ENCODE results near the gene MLLT6. TPM values are rescaled to one million over a fixed set of nuclear protein-coding genes. Genes with fewer than 3 reads are reported as not detected.

Gene MLLT6
- total RNA-seq, 4 donors from 2014 or later: 30.6 to 79.7 (median 35.1) TPM

DNA sequence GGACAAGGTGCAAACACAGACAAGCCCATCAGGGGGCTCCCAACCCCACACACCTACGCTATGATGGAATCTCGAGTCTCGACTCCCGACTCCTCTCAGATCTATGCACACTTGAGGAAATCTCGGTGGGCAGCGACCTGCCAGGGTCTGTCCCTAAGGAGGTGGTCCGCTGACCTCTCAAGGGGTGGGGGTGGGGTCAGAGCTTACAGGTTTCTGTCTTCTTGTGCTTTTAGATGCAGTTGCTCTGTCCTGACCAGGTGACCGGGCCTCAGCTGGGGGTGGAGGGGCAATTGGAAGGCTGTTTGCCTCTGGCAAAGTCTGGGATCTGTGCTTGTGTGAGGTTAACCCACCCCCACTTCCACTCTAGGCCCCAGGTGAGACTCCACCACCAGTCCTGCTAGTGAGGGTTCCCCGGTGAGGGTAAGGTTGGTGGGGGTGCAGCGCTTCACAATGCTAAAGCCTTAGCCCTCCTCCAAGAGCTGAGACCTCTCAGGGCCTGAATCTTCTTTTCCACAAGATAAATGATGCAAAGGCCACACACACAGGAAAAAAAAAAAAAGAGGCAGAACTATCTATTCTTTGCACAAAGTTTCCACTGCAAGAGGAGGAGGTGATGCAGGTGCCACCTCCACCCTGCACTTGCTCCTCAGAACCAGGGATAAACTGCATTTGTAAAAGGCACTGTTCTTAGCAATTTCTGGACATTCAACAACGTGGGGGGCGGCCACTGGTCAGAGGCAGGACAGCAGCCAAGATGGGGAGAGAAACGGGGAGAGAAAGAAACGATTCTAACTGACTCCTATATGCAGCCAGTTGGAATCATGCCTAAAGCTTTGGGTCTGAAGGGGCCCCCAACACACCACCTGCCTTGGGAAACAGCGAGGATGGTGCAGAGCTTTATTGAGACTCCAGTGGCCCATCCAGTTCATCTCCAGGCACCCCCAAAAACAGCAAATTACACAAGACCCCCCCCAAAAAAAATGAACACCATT is 29.2 kb downstream of the MLLT6 start:
- H3K27ac ChIP-seq: no peak overlapping the region
- intact Hi-C loops (cut with DNase I): loop anchor here (2.0 kb wide), 1 partner anchor 57 kb away; no protein-coding TSS in a partner anchor
- TF ChIP-seq, protein P1, sequence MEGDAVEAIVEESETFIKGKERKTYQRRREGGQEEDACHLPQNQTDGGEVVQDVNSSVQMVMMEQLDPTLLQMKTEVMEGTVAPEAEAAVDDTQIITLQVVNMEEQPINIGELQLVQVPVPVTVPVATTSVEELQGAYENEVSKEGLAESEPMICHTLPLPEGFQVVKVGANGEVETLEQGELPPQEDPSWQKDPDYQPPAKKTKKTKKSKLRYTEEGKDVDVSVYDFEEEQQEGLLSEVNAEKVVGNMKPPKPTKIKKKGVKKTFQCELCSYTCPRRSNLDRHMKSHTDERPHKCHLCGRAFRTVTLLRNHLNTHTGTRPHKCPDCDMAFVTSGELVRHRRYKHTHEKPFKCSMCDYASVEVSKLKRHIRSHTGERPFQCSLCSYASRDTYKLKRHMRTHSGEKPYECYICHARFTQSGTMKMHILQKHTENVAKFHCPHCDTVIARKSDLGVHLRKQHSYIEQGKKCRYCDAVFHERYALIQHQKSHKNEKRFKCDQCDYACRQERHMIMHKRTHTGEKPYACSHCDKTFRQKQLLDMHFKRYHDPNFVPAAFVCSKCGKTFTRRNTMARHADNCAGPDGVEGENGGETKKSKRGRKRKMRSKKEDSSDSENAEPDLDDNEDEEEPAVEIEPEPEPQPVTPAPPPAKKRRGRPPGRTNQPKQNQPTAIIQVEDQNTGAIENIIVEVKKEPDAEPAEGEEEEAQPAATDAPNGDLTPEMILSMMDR (IDR thresholded peaks at IDR 0.05): no peak
- TF ChIP-seq POLR2A (IDR thresholded peaks at IDR 0.05): no peak
- WGBS, 2 donors: 53 to 61% methylated on average over 9 to 15 of the region's 15 CpGs
- H3K27me3 ChIP-seq: no peaks in the 10 kb centered on the region
- H3K9me3 ChIP-seq: no peaks in the 10 kb centered on the region
- H3K36me3 ChIP-seq: peaks cover 7 to 68% (median 18%) of the 10 kb centered on the region in 3 donors
- no peak for DNase-seq
- H3K4me3 ChIP-seq: no peak overlapping the region
- peaks cover 15 to 61% (median 16%) of the 10 kb centered on the region in 3 donors for H3K4me1 ChIP-seq

DNA sequence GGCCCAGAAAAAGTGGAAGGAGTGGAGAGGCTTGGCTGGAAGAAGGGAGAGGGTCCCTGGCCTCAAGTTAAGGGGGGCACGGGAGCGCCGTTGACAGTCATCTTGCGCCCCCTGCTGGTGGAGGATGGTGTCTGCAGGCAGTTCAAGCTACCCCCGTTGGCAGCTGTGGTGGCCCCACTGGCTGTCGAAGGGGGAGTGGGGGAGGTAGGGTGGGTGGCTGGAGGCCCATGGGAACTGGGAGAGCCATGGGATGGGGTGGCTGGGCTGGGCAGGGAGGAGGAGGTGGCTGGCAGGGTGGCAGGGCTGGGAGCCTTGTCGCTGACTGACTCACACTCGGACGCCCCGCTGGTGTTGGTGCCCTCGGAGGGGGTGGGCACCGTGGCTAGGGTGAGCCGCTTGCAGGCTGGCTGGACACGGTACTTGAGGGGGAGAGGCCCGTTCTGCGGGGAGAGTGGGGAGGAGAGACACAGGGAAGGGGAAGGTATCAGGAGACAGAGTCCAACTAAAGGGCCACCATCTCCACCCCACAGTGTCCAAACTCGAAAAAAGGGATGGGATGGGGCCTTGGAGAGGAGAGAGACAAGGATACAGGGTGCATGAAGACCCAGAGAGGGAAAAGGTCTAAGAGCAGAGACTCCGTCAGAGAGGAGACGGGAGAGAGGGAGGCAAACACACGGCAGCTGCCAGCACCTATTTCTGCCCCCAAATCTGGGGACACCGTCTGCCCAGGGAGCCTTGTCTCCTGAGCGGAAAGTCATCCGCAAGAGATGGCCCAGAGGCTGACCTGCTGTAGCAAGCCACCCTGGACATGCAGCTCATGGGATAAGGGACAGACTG is 30.3 kb downstream of the MLLT6 start:
- Histone ChIP-seq H3K27ac (peak overlapping the region in 2 of 4 donors; percentile 14 to 17), H3K36me3 (peaks cover 7 to 78% (median 20%) of the 10 kb centered on the region in 3 donors)
- WGBS, 2 donors: 43 to 44% methylated on average over 21 to 23 of the region's 23 CpGs

DNA sequence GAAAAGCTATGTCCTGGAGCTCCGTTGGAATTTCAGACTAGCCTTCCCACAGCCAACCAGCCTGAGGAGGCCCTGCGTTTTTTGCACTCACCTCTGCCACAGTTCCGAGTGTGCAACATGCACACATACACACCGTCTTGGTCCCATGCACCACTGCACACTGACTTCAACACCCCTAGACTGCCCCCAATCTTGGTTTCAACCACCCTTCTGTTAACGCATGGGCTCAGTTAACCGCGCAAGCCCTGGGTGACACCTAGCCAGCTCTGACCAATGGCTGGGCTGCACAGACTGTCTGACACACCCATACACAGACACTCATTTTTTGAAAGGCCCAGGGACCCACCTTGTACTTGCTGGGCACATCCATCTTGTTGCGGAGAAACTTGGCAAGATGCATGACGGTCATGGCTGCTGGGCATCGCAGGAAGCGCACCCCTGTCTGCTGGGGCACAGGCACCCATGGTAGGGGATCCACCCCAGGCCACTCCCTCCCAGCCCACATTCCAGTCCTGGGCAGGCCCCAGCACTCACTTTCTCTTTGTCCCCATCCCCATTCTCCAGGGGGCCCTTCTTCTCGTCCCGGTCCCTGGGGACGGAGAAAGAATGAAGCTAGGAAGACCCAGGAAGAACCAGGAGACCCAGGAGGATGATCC is 33.1 kb downstream of the MLLT6 start:
- Histone ChIP-seq H3K27ac (no peak overlapping the region), H3K27me3 (no peaks in the 10 kb centered on the region), H3K4me1 (peaks cover 18 to 52% (median 20%) of the 10 kb centered on the region in 3 donors), H3K4me3 (no peak overlapping the region), H3K36me3 (peaks cover 4 to 68% (median 20%) of the 10 kb centered on the region in 3 donors), H3K9me3 (no peaks in the 10 kb centered on the region)
- DNase-seq: no peak
- 77 to 83% methylated on average over 7 to 11 of the region's 14 CpGs for WGBS, 2 donors
- intact Hi-C loops (cut with DNase I): no loop called here
- TF ChIP-seq, protein P1 (IDR thresholded peaks at IDR 0.05): no peak
- no peak for TF ChIP-seq POLR2A (IDR thresholded peaks at IDR 0.05)

More for the DNA sequence above, 30.3 kb downstream of the MLLT6 start:
- no peak for TF ChIP-seq POLR2A (IDR thresholded peaks at IDR 0.05)
- TF ChIP-seq, protein P1 (IDR thresholded peaks at IDR 0.05): peak; percentile 89 to 96 (median 92)
- Histone ChIP-seq H3K4me3 (no peak overlapping the region), H3K4me1 (peaks cover 14 to 54% (median 15%) of the 10 kb centered on the region in 3 donors), H3K9me3 (no peaks in the 10 kb centered on the region), H3K27me3 (no peaks in the 10 kb centered on the region)
- no peak for DNase-seq
- intact Hi-C loops (cut with DNase I): loop anchor here (2.0 kb wide), 1 partner anchor 59 kb away; no protein-coding TSS in a partner anchor

DNA sequence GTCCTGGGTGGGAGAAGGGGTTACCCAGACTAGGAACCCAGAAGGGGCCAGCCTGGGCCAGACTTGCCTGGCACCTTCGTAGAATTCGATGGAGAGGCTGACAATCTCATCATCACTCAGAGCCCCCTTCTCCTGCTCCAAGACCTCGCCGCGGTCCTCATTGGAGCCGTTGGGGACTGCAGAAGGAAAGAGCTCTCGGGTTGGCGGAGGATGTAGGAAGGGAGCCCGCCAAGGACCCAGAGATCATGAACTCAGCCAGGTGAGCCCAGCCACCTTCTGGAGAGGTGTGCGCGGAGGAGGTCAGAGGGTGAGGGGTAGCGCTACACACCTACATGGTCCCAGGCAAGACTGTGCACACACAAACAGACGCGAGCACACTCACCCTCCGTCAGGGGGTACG is 33.6 kb downstream of the MLLT6 start:
- no peak overlapping the region for H3K4me3 ChIP-seq
- TF ChIP-seq, protein P1 (IDR thresholded peaks at IDR 0.05): no peak
- TF ChIP-seq POLR2A (IDR thresholded peaks at IDR 0.05): no peak
- no peaks in the 10 kb centered on the region for H3K27me3 ChIP-seq
- intact Hi-C loops (cut with DNase I): no loop called here
- H3K4me1 ChIP-seq: peaks cover 18 to 52% (median 24%) of the 10 kb centered on the region in 3 donors
- DNase-seq: no peak
- no peak overlapping the region for H3K27ac ChIP-seq
- peaks cover 0 to 62% (median 20%) of the 10 kb centered on the region in 3 donors for H3K36me3 ChIP-seq
- 84 to 94% methylated on average over 7 to 14 of the region's 16 CpGs for WGBS, 2 donors
- no peaks in the 10 kb centered on the region for H3K9me3 ChIP-seq
